Upper lobe of left lung (tissue), 4 donors: ENCODE results near the gene TFPI.
"Not testable (repeated sequence)": the region's sequence is repeated elsewhere in the genome, so short reads cannot be mapped to it uniquely, and the experiment has no call there.

Experiments
- EP300 ChIP-seq, 4 donors: sonication (generic); formaldehyde crosslinking; IDR thresholded peaks; one replicate each; pipeline ENCODE4 v1.5.1; 2017; ENCODE audit warnings: antibody characterized with exemption in 4 of 4, control low read depth in 2 of 4
- POLR2A ChIP-seq, 4 donors: fragments of 450-650 bp; IDR thresholded peaks; one replicate each; pipeline ENCODE4 v1.5.1; 2016 to 2017; ENCODE audit warnings: antibody characterized with exemption in 4 of 4, mild to moderate bottlenecking in 2 of 4
- POLR2AphosphoS5 ChIP-seq, 2 donors: sonication (generic); formaldehyde crosslinking; IDR thresholded peaks; one replicate each; pipeline ENCODE4 v1.5.1; 2017; ENCODE audit warnings: antibody characterized with exemption in 2 of 2
- TF ChIP-seq, protein P1 (sequence below), 6 experiments: fragments of 450-650 bp in 4 of 6; fragments of 200-600 bp in 2 of 6; sonication (generic) in 2 of 6; IDR thresholded peaks; one replicate each; pipeline ENCODE4 v1.5.1; 2016 to 2019; ENCODE audit warnings: antibody characterized with exemption in 6 of 6

DNA sequence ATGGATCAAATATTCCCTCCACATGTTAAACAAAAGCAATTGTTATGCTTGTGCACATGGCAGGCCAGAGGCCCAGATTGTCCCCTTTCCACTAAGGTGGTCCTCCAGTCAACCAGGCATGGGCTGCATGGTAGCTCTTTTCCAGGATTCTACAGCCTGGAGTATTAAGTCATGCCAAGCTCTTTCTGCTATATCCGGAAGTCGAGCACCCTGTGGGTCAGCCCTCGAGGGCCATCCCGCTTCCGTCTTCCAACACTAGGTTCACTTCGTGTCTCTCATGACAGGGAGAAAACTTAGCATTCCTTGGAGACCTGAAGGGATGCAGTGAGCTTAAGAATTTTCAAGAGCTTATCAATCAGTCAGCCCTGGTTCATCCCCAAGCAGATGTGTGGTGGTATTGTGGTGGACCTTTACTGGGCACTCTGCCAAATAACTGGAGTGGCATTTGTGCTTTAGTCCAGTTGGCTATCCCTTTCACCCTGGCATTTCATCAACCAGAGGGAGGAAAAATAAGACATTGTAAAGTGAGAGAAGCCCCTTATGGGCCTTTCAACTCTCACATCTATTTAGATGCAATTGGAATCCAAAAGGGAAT, 39.9 kb downstream of the TFPI start:
- TF ChIP-seq, protein P1, sequence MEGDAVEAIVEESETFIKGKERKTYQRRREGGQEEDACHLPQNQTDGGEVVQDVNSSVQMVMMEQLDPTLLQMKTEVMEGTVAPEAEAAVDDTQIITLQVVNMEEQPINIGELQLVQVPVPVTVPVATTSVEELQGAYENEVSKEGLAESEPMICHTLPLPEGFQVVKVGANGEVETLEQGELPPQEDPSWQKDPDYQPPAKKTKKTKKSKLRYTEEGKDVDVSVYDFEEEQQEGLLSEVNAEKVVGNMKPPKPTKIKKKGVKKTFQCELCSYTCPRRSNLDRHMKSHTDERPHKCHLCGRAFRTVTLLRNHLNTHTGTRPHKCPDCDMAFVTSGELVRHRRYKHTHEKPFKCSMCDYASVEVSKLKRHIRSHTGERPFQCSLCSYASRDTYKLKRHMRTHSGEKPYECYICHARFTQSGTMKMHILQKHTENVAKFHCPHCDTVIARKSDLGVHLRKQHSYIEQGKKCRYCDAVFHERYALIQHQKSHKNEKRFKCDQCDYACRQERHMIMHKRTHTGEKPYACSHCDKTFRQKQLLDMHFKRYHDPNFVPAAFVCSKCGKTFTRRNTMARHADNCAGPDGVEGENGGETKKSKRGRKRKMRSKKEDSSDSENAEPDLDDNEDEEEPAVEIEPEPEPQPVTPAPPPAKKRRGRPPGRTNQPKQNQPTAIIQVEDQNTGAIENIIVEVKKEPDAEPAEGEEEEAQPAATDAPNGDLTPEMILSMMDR (IDR thresholded peaks at IDR 0.05): not testable (repeated sequence)
- TF ChIP-seq EP300, POLR2AphosphoS5, POLR2A (IDR thresholded peaks at IDR 0.05): not testable (repeated sequence)
